Epidermal melanocyte (primary cell): ENCODE results near the gene ROR2.

ENCODE experiments used
- DNase-seq: peaks from one replicate; pipeline ENCODE4 v3.0.0; 2011; ENCODE audit warnings: low spot score; ENCODE audit not compliant: insufficient read length

Gene ROR2

GRCh38 chr9:91724068-91724440 lies 226.0 kb downstream of the ROR2 start:
- DNase-seq, result no peak

- DNase-seq, result no peak
Observed at GRCh38 chr9:91723420-91724067, 226.5 kb downstream of the ROR2 start.

- no peak for DNase-seq
Observed at GRCh38 chr9:91720751-91721705, 229.0 kb downstream of the ROR2 start.

- no peak for DNase-seq
Observed at GRCh38 chr9:91720313-91720712, 229.7 kb downstream of the ROR2 start.

GRCh38 chr9:91718071-91718470 lies 232.0 kb downstream of the ROR2 start:
- no peak for DNase-seq

GRCh38 chr9:91716815-91717214 lies 233.2 kb downstream of the ROR2 start:
- no peak for DNase-seq

GRCh38 chr9:91716239-91716638 lies 233.8 kb downstream of the ROR2 start:
- DNase-seq, result no peak

GRCh38 chr9:91714874-91715615 lies 235.0 kb downstream of the ROR2 start:
- DNase-seq, result no peak

- DNase-seq, result no peak
Observed at GRCh38 chr9:91714020-91714806, 235.8 kb downstream of the ROR2 start.

- DNase-seq, result no peak
Observed at GRCh38 chr9:91712811-91713210, 237.2 kb downstream of the ROR2 start.

GRCh38 chr9:91711755-91712601 lies 238.1 kb downstream of the ROR2 start:
- no peak for DNase-seq

GRCh38 chr9:91710158-91710557 lies 239.9 kb downstream of the ROR2 start:
- DNase-seq, result no peak

GRCh38 chr9:91705386-91705785 lies 244.6 kb downstream of the ROR2 start:
- no peak for DNase-seq

- no peak for DNase-seq
Observed at GRCh38 chr9:91700475-91700874, 249.6 kb downstream of the ROR2 start.

- no peak for DNase-seq
Observed at GRCh38 chr9:91698266-91698665, 251.8 kb downstream of the ROR2 start.

GRCh38 chr9:91697201-91697600 lies 252.8 kb downstream of the ROR2 start:
- DNase-seq, result no peak

GRCh38 chr9:91694081-91694870 lies 255.8 kb downstream of the ROR2 start:
- no peak for DNase-seq

- DNase-seq, result no peak
Observed at GRCh38 chr9:91693226-91693625, 256.8 kb downstream of the ROR2 start.

- DNase-seq, result no peak
Observed at GRCh38 chr9:91690540-91691249, 259.3 kb downstream of the ROR2 start.
